G401 (cell line): ENCODE data around the gene SLTM. TPM values are rescaled to one million over a fixed set of nuclear protein-coding genes. Genes with fewer than 3 reads are reported as not detected.
"Not testable (repeated sequence)": the region's sequence is repeated elsewhere in the genome, so short reads cannot be mapped to it uniquely, and the experiment has no call there.

Source experiments
- DNase-seq: peaks from one replicate; pipeline ENCODE4 v3.0.0-alpha.2; 2015; ENCODE audit warnings: low spot score
- in situ Hi-C: cut with HindIII; loops from 2 replicates; pipeline ENCODE4 v1.10.0; 2016; ENCODE audit warnings: low sequenced_read_pairs, mixed read lengths
- total RNA-seq: library from RNA; depleted of rRNA; stranded (reverse); fragments of >200 nt; shearing (Covaris generic); gene quantifications from 2 replicates; pipeline ENCODE4 v1.2.3, GENCODE V29; 2014; rRNA removed

Gene SLTM
- total RNA-seq = 30.7 and 53.4 TPM in 2 replicates

- DNase-seq = peak; percentile 88
- in situ Hi-C loops = no loop called here
These were observed at the start of gene SLTM for GRCh38 chr15:58933281-58934113. SLTM (minus strand) TSS chr15:58933679; CDS start chr15:58933565, 114 bp downstream.

GRCh38 chr15:58983261-58983660 is 49.8 kb upstream of the SLTM start:
- no peak for DNase-seq
- in situ Hi-C loops = no loop called here

- no peak for DNase-seq
- in situ Hi-C loops = no loop called here
These were observed 48.5 kb upstream of the SLTM start for GRCh38 chr15:58981808-58982475.

GRCh38 chr15:58980351-58980939 is 47.0 kb upstream of the SLTM start:
- peak; percentile 56 for DNase-seq
- in situ Hi-C loops = no loop called here

- in situ Hi-C loops = no loop called here
- no peak for DNase-seq
These were observed 44.4 kb upstream of the SLTM start for GRCh38 chr15:58977887-58978286.

GRCh38 chr15:58967479-58967878 is 34.0 kb upstream of the SLTM start:
- no peak for DNase-seq
- in situ Hi-C loops = no loop called here

- in situ Hi-C loops = no loop called here
- no peak for DNase-seq
These were observed 33.2 kb upstream of the SLTM start for GRCh38 chr15:58966698-58967097.

- DNase-seq = no peak
- in situ Hi-C loops = no loop called here
These were observed 29.4 kb upstream of the SLTM start for GRCh38 chr15:58962662-58963565.

GRCh38 chr15:58962136-58962535 is 28.7 kb upstream of the SLTM start:
- DNase-seq = no peak
- in situ Hi-C loops = no loop called here

GRCh38 chr15:58958811-58959210 is 25.3 kb upstream of the SLTM start:
- in situ Hi-C loops = no loop called here
- DNase-seq = no peak

- DNase-seq = peak; percentile 49
- in situ Hi-C loops = no loop called here
These were observed 23.9 kb upstream of the SLTM start for GRCh38 chr15:58957101-58957973.

GRCh38 chr15:58952751-58953150 is 19.3 kb upstream of the SLTM start:
- DNase-seq = no peak
- in situ Hi-C loops = no loop called here

- in situ Hi-C loops = no loop called here
- DNase-seq = no peak
These were observed 18.0 kb upstream of the SLTM start for GRCh38 chr15:58951388-58952007.

GRCh38 chr15:58947179-58947578 is 13.7 kb upstream of the SLTM start:
- no peak for DNase-seq
- in situ Hi-C loops = no loop called here

GRCh38 chr15:58934974-58935373 is 1.5 kb upstream of the SLTM start:
- DNase-seq, in situ Hi-C loops: not testable (repeated sequence)

GRCh38 chr15:58934521-58934920 is 1.0 kb upstream of the SLTM start:
- in situ Hi-C loops = no loop called here
- no peak for DNase-seq

GRCh38 chr15:58934114-58934447 is 602 bp upstream of the SLTM start:
- in situ Hi-C loops = no loop called here

GRCh38 chr15:58932710-58933280 is 684 bp downstream of the SLTM start:
- in situ Hi-C loops = no loop called here
- peak; percentile 41 for DNase-seq

More at GRCh38 chr15:58934114-58934447, 602 bp upstream of the SLTM start:
- DNase-seq = no peak
